Measurements from ENCODE around the gene AMBN. TPM values are rescaled to one million over a fixed set of nuclear protein-coding genes. Genes with fewer than 3 reads are reported as not detected.
"Not testable (repeated sequence)": the region's sequence is repeated elsewhere in the genome, so short reads cannot be mapped to it uniquely, and the experiment has no call there.

The AMBN gene
- total RNA-seq, 2 experiments from 2014 or later: not detected

- Mint-ChIP-seq H3K36me3 (ENCODE audit: low read depth) (no peaks in the 10 kb centered on the region), H3K27ac (no peak overlapping the region), H3K27me3 (peaks cover 9% of the 10 kb centered on the region), H3K4me3 (no peak overlapping the region), H3K4me1 (no peaks in the 10 kb centered on the region), H3K9me3 (no peaks in the 10 kb centered on the region)
- DNase-seq: no peak
- CTCF ChIA-PET: no interaction called here
- POLR2A ChIA-PET: interaction anchor here (0.6 kb wide), 1 partner anchor 220 kb away, joined by 3 read pairs; the partner anchor contains the start of gene GRSF1
Observed at GRCh38 chr4:70619778-70620177, 27.7 kb downstream of the AMBN start.

DNA sequence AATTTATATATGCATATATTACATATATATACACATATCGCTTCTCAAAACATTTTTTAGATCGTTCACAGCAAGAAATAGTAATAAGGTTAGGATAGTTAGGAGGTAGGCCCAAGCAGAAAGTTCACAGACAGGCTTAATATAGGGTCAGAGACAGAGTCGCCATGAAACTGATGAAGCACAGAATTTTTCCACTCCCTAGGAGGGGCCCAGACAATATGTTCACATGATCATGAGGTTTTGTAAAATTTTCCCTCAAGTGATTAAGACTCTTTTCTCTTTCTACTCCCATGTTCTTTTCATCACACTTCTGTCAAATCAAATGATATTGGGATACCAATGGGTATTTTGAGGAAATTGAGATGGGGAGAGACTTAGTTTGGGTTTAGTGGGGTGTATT is 31.3 kb downstream of the AMBN start:
- H3K4me1 Mint-ChIP-seq: no peaks in the 10 kb centered on the region
- no peak overlapping the region for H3K27ac Mint-ChIP-seq
- no peaks in the 10 kb centered on the region for H3K27me3 Mint-ChIP-seq
- ChIA-PET POLR2A (no interaction called here), CTCF (no interaction called here)
- no peaks in the 10 kb centered on the region for H3K9me3 Mint-ChIP-seq
- H3K36me3 Mint-ChIP-seq (ENCODE audit: low read depth): no peaks in the 10 kb centered on the region
- no peak overlapping the region for H3K4me3 Mint-ChIP-seq
- no peak for DNase-seq

- H3K27me3 Mint-ChIP-seq: no peaks in the 10 kb centered on the region
- CTCF ChIA-PET: no interaction called here
- H3K36me3 Mint-ChIP-seq (ENCODE audit: low read depth): no peaks in the 10 kb centered on the region
- POLR2A ChIA-PET: no interaction called here
- H3K9me3 Mint-ChIP-seq: no peaks in the 10 kb centered on the region
- H3K27ac Mint-ChIP-seq: no peak overlapping the region
- no peak for DNase-seq
- no peak overlapping the region for H3K4me3 Mint-ChIP-seq
- no peaks in the 10 kb centered on the region for H3K4me1 Mint-ChIP-seq
Observed at GRCh38 chr4:70624226-70624793, 32.3 kb downstream of the AMBN start.

DNA sequence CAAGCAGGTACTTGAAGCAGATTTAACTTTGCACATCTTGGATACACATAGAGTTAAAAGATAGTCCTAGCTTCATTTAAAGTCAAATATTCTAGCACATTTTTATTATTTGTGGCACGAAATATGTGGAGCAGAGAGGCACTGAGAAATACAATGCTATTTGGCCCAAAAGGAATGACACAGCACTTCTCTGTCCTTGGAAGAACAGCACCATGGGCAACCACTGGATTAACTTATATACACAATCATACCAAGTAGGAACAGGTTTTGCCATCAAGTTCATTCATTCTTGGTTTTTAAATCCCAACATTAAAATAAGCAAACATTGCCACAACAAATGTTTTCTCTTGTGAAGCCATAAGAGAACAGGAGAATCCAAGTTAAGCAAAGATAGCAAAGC is 35.6 kb downstream of the AMBN start:
- H3K4me1 Mint-ChIP-seq: no peaks in the 10 kb centered on the region
- no peak overlapping the region for H3K4me3 Mint-ChIP-seq
- ChIA-PET POLR2A (no interaction called here), CTCF (no interaction called here)
- H3K9me3 Mint-ChIP-seq: no peaks in the 10 kb centered on the region
- DNase-seq: no peak
- peaks cover 6% of the 10 kb centered on the region for H3K27me3 Mint-ChIP-seq
- no peaks in the 10 kb centered on the region for H3K36me3 Mint-ChIP-seq (ENCODE audit: low read depth)
- H3K27ac Mint-ChIP-seq: no peak overlapping the region

- Mint-ChIP-seq H3K36me3 (ENCODE audit: low read depth) (no peaks in the 10 kb centered on the region), H3K27me3 (peaks cover 8% of the 10 kb centered on the region), H3K4me3 (no peak within 1 kb of the TSS), H3K9me3 (no peaks in the 10 kb centered on the region), H3K4me1 (no peaks in the 10 kb centered on the region), H3K27ac (no peak within 1 kb of the TSS)
- no peak for DNase-seq
- ChIA-PET CTCF (interaction anchor here (1.3 kb wide), 1 partner anchor 24 kb away, joined by 4 read pairs; no protein-coding TSS in a partner anchor), POLR2A (no interaction called here)
Observed at GRCh38 chr4:70628444-70628843, 36.4 kb downstream of the AMBN start, which contains the start of gene ENAM. Gene ENAM, plus strand, starts transcription at chr4:70628744. Its CDS starts 757 bp downstream, at chr4:70629501.

GRCh38 chr4:70629469-70630090 is 37.5 kb downstream of the AMBN start:
- DNase-seq: no peak
- Mint-ChIP-seq H3K27me3 (peaks cover 16% of the 10 kb centered on the region), H3K36me3 (ENCODE audit: low read depth) (no peaks in the 10 kb centered on the region), H3K27ac (no peak overlapping the region), H3K9me3 (no peaks in the 10 kb centered on the region), H3K4me1 (no peaks in the 10 kb centered on the region), H3K4me3 (no peak overlapping the region)
- POLR2A ChIA-PET: no interaction called here
- CTCF ChIA-PET: no interaction called here

- ChIA-PET POLR2A (no interaction called here), CTCF (no interaction called here)
- H3K9me3 Mint-ChIP-seq: no peaks in the 10 kb centered on the region
- H3K4me3 Mint-ChIP-seq: no peak overlapping the region
- no peak overlapping the region for H3K27ac Mint-ChIP-seq
- H3K27me3 Mint-ChIP-seq: peaks cover 16% of the 10 kb centered on the region
- H3K4me1 Mint-ChIP-seq: no peaks in the 10 kb centered on the region
- no peaks in the 10 kb centered on the region for H3K36me3 Mint-ChIP-seq (ENCODE audit: low read depth)
- no peak for DNase-seq
Observed at GRCh38 chr4:70630162-70630561, 38.1 kb downstream of the AMBN start.

- no peak for DNase-seq
- no peak overlapping the region for H3K4me3 Mint-ChIP-seq
- peaks cover 16% of the 10 kb centered on the region for H3K27me3 Mint-ChIP-seq
- CTCF ChIA-PET: no interaction called here
- H3K27ac Mint-ChIP-seq: no peak overlapping the region
- POLR2A ChIA-PET: no interaction called here
- no peaks in the 10 kb centered on the region for H3K36me3 Mint-ChIP-seq (ENCODE audit: low read depth)
- H3K9me3 Mint-ChIP-seq: no peaks in the 10 kb centered on the region
- H3K4me1 Mint-ChIP-seq: no peaks in the 10 kb centered on the region
Observed at GRCh38 chr4:70632028-70632427, 40.0 kb downstream of the AMBN start.

DNA sequence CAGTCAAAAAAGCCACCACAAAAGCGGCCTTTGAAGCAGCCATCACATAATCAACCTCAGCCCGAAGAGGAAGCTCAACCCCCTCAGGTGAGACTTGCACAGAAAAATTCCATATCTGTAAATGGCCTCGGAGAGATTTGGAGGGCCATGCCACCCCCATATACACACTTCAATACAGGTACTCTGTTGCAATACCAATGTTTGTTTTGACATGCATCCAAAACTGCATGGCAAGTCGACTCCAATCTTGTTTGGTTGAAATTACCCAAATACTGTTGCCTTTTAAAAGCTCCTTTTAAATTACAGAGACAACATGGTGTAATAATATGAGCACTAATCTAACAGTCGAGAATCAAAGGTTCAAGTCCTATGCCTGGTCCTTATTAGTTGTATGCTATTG is 42.4 kb downstream of the AMBN start:
- POLR2A ChIA-PET: no interaction called here
- Mint-ChIP-seq H3K27ac (no peak overlapping the region), H3K27me3 (peaks cover 16% of the 10 kb centered on the region), H3K9me3 (no peaks in the 10 kb centered on the region), H3K4me1 (no peaks in the 10 kb centered on the region), H3K4me3 (no peak overlapping the region), H3K36me3 (ENCODE audit: low read depth) (no peaks in the 10 kb centered on the region)
- CTCF ChIA-PET: no interaction called here
- no peak for DNase-seq

- Mint-ChIP-seq H3K9me3 (no peaks in the 10 kb centered on the region), H3K27ac (no peak overlapping the region), H3K36me3 (ENCODE audit: low read depth) (no peaks in the 10 kb centered on the region), H3K4me3 (no peak overlapping the region), H3K27me3 (peaks cover 12% of the 10 kb centered on the region), H3K4me1 (peaks cover 6% of the 10 kb centered on the region)
- ChIA-PET CTCF (interaction anchor here (1.0 kb wide), 1 partner anchor 14 kb away, joined by 3 read pairs; no protein-coding TSS in a partner anchor), POLR2A (no interaction called here)
- DNase-seq: no peak
Observed at GRCh38 chr4:70637239-70637913, 45.3 kb downstream of the AMBN start.

DNA sequence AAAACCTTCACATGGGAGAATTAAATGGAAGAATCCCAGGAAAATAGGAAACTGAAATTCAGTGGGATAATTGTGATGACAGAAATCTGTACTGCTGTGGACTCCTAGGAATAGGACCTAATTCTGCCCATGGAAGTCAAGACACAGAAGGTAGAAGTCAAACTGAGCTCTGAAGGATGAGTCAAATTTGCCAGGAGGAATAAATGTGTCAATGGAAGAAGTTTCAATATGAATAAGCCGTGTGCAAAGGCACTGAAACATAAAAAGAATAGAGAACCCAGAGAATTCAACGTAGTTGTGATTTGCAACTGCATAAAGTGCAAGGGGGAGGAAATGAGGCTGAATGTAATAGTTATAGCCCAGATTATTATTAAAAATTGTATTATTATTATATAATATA is 48.1 kb downstream of the AMBN start:
- Mint-ChIP-seq H3K27me3 (peaks cover 3% of the 10 kb centered on the region), H3K9me3 (no peaks in the 10 kb centered on the region), H3K4me3 (no peak overlapping the region), H3K27ac (no peak overlapping the region), H3K36me3 (ENCODE audit: low read depth) (no peaks in the 10 kb centered on the region), H3K4me1 (peaks cover 6% of the 10 kb centered on the region)
- ChIA-PET CTCF (no interaction called here), POLR2A (no interaction called here)
- no peak for DNase-seq

GRCh38 chr4:70650741-70651140 is 58.7 kb downstream of the AMBN start:
- CTCF ChIA-PET: interaction anchor here (0.8 to 2.2 kb wide), 2 partner anchors 39 to 187 kb away, joined by 4 to 9 read pairs; no protein-coding TSS in a partner anchor
- H3K9me3 Mint-ChIP-seq; DNase-seq; H3K36me3 Mint-ChIP-seq (ENCODE audit: low read depth); POLR2A ChIA-PET; H3K4me1 Mint-ChIP-seq; H3K27me3 Mint-ChIP-seq; H3K27ac Mint-ChIP-seq; H3K4me3 Mint-ChIP-seq: not testable (repeated sequence)

DNA sequence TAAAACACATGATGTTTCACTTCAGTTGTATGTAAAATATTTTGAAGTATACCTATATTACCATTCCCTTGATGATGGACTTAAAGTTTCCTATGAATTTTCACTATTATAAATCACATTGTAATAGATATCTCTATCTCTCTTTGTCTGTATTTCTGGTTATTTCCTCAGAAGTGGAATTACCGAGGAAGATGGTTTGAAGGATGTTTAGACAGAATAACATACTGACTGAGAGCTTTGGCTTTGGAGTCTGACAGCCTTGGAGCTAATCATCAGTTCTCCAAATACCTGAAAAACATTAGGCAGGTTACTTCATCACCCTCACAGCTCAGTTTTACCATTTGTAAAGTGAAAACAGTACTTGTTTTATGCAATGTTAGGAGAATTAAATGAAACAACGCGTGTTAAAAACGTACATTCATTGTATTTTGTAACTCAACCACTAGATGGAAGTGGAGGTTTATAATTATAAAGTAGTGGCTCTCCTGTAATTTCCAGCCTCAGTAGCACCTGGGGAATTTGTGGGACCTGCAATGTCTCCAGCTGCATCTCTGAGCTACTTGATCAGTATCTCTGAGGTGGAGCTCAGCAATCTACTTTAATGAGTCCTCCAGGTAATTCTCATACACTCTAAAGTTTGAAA is 59.9 kb downstream of the AMBN start:
- Mint-ChIP-seq H3K36me3 (ENCODE audit: low read depth) (no peaks in the 10 kb centered on the region), H3K4me3 (no peak overlapping the region), H3K9me3 (no peaks in the 10 kb centered on the region), H3K27me3 (peaks cover 7% of the 10 kb centered on the region), H3K27ac (no peak overlapping the region), H3K4me1 (peaks cover 4% of the 10 kb centered on the region)
- POLR2A ChIA-PET: no interaction called here
- DNase-seq: no peak
- CTCF ChIA-PET: interaction anchor here (0.6 to 2.2 kb wide), 17 partner anchors 11 to 1060 kb away, joined by 3 to 9 read pairs (median 4); partner anchors contain the start of genes ENAM and MOB1B

All from activated CD4-positive, alpha-beta memory T cell treated with anti-CD3 and anti-CD28 coated beads, Interleukin-2, amount 10 ng/mL, durations not matched to agents 7 days and 5 days (primary cell).